Loucy (cell line): Measurements from ENCODE around the gene MAP7D2.

Experiments
- EZH2phosphoT487 ChIP-seq: fragments of 200-600 bp; IDR thresholded peaks from 2 replicates; pipeline ENCODE4 v1.6.1; 2018; ENCODE audit warnings: antibody characterized with exemption, mild to moderate bottlenecking, moderate library complexity, borderline replicate concordance
- TF ChIP-seq, protein P1 (sequence below): fragments of 200-600 bp; sonication (generic); conservative IDR thresholded peaks from 2 replicates; pipeline ENCODE4 v1.5.1; 2014; ENCODE audit warnings: mild to moderate bottlenecking, antibody characterized with exemption, low read length

DNA sequence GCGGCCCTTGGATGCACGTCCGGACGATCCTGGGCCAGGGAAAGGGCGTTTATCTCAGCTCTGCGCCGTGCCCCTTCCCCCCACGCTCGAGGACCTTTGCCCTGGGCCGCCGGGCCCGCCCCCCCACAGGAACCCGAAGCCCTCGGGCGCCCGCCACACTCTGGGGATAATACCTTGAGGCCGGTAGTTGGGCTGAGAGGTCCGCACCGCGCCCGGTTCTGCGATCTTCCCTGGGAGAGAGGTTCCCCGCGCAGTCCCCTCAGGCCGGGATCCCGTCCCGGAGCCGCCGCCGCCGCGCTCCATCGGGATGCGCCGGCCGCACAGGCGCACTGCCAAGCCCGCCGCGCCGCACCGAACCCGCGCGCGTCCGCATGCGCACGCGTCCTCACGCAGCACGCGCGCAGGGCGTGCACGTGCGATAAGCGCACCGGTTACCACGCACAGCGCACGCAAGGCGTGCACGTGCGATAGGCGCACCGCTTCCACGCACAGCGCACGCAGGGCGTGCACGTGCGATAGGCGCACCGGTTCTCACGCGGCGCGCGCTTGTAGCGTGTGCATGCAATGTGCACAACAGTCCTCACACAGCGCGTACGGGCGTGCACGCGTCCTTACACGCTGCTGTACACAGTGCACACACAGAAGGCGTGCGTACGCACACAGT lies at the start of gene MAP7D2:
- TF ChIP-seq, protein P1, sequence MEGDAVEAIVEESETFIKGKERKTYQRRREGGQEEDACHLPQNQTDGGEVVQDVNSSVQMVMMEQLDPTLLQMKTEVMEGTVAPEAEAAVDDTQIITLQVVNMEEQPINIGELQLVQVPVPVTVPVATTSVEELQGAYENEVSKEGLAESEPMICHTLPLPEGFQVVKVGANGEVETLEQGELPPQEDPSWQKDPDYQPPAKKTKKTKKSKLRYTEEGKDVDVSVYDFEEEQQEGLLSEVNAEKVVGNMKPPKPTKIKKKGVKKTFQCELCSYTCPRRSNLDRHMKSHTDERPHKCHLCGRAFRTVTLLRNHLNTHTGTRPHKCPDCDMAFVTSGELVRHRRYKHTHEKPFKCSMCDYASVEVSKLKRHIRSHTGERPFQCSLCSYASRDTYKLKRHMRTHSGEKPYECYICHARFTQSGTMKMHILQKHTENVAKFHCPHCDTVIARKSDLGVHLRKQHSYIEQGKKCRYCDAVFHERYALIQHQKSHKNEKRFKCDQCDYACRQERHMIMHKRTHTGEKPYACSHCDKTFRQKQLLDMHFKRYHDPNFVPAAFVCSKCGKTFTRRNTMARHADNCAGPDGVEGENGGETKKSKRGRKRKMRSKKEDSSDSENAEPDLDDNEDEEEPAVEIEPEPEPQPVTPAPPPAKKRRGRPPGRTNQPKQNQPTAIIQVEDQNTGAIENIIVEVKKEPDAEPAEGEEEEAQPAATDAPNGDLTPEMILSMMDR = no peak
- TF ChIP-seq EZH2phosphoT487 = no peak
